ENCODE measurements around the gene TENM4. TPM values are rescaled to one million over a fixed set of nuclear protein-coding genes. Genes with fewer than 3 reads are reported as not detected.
"Not testable (repeated sequence)": the region's sequence is repeated elsewhere in the genome, so short reads cannot be mapped to it uniquely, and the experiment has no call there.

Gene TENM4
- total RNA-seq, 4 donors from 2014 or later = 7.7 to 39.3 (median 16.1) TPM

GRCh38 chr11:79192836-79193235 lies 248.0 kb downstream of the TENM4 start:
- Histone ChIP-seq H3K4me1 (peaks cover 0 to 16% (median 6%) of the 10 kb centered on the region in 3 donors), H3K27me3 (no peaks in the 10 kb centered on the region), H3K36me3 (no peaks in the 10 kb centered on the region), H3K27ac (no peak overlapping the region), H3K9me3 (peaks cover 0 to 2% (median 0%) of the 10 kb centered on the region in 3 donors), H3K4me3 (no peak overlapping the region)
- WGBS, 2 donors = 61 to 75% methylated on average over 2 of the region's 2 CpGs
- TF ChIP-seq CTCF (IDR thresholded peaks at IDR 0.05) = no peak
- no peak for TF ChIP-seq POLR2A (IDR thresholded peaks at IDR 0.05)
- intact Hi-C loops (cut with DNase I) = no loop called here
- DNase-seq = no peak

- WGBS, 2 donors = no CpG with 5 or more reads among the region's 29 CpGs
- not testable (repeated sequence) for H3K36me3 ChIP-seq, DNase-seq
These were observed 249.1 kb downstream of the TENM4 start for GRCh38 chr11:79191716-79192115.

GRCh38 chr11:79190553-79190952 lies 250.3 kb downstream of the TENM4 start:
- H3K27ac ChIP-seq; intact Hi-C loops (cut with DNase I); H3K4me3 ChIP-seq; DNase-seq; H3K9me3 ChIP-seq; H3K27me3 ChIP-seq; H3K4me1 ChIP-seq; H3K36me3 ChIP-seq: not testable (repeated sequence)
- WGBS, 2 donors = 93 to 99% methylated on average over 4 to 6 of the region's 10 CpGs

More at GRCh38 chr11:79191716-79192115, 249.1 kb downstream of the TENM4 start:
- intact Hi-C loops (cut with DNase I); H3K27ac ChIP-seq; H3K4me1 ChIP-seq; H3K9me3 ChIP-seq; H3K27me3 ChIP-seq; H3K4me3 ChIP-seq: not testable (repeated sequence)

- no peak for TF ChIP-seq POLR2A (IDR thresholded peaks at IDR 0.05)
- TF ChIP-seq CTCF (IDR thresholded peaks at IDR 0.05) = no peak
- Histone ChIP-seq H3K27ac (no peak overlapping the region), H3K36me3 (no peaks in the 10 kb centered on the region), H3K4me3 (no peak overlapping the region), H3K27me3 (no peaks in the 10 kb centered on the region), H3K9me3 (peaks cover 0 to 8% (median 0%) of the 10 kb centered on the region in 3 donors), H3K4me1 (no peaks in the 10 kb centered on the region)
- no peak for DNase-seq
- intact Hi-C loops (cut with DNase I) = no loop called here
- 73 to 76% methylated on average over 6 to 7 of the region's 7 CpGs for WGBS, 2 donors
These were observed 251.2 kb downstream of the TENM4 start for GRCh38 chr11:79189601-79190000.

GRCh38 chr11:79189055-79189454 lies 251.8 kb downstream of the TENM4 start:
- DNase-seq = no peak
- peaks cover 0 to 8% (median 0%) of the 10 kb centered on the region in 3 donors for H3K9me3 ChIP-seq
- H3K27me3 ChIP-seq = no peaks in the 10 kb centered on the region
- no peaks in the 10 kb centered on the region for H3K4me1 ChIP-seq
- TF ChIP-seq POLR2A (IDR thresholded peaks at IDR 0.05) (no peak), CTCF (IDR thresholded peaks at IDR 0.05) (no peak)
- no peaks in the 10 kb centered on the region for H3K36me3 ChIP-seq
- intact Hi-C loops (cut with DNase I) = no loop called here
- H3K27ac ChIP-seq = no peak overlapping the region
- 60 to 92% methylated on average over 2 of the region's 2 CpGs for WGBS, 2 donors
- H3K4me3 ChIP-seq = no peak overlapping the region

GRCh38 chr11:79186669-79187068 lies 254.2 kb downstream of the TENM4 start:
- H3K4me1 ChIP-seq = no peaks in the 10 kb centered on the region
- no peaks in the 10 kb centered on the region for H3K27me3 ChIP-seq
- intact Hi-C loops (cut with DNase I) = no loop called here
- no peak overlapping the region for H3K4me3 ChIP-seq
- no peak overlapping the region for H3K27ac ChIP-seq
- WGBS, 2 donors = 85 to 94% methylated on average over 3 of the region's 3 CpGs
- H3K9me3 ChIP-seq = peaks cover 0 to 8% (median 0%) of the 10 kb centered on the region in 3 donors
- DNase-seq = no peak
- TF ChIP-seq POLR2A (IDR thresholded peaks at IDR 0.05) (no peak), CTCF (IDR thresholded peaks at IDR 0.05) (no peak)
- no peaks in the 10 kb centered on the region for H3K36me3 ChIP-seq
